Measurements from ENCODE around the gene IRX4.

- TF ChIP-seq EZH2 (IDR thresholded peaks at IDR 0.05; ENCODE audit: insufficient read depth, poor library complexity, severe bottlenecking) (no peak), EZH2phosphoT487 (IDR thresholded peaks at IDR 0.05; ENCODE audit: insufficient read depth, low read depth) (no peak)
Observed at GRCh38 chr5:1890296-1890695, 7.6 kb upstream of the IRX4 start.

Measured in GM23248 (cell line).